HepG2 (cell line): ENCODE data around the gene SLC22A23. TPM values are rescaled to one million over a fixed set of nuclear protein-coding genes. Genes with fewer than 3 reads are reported as not detected.
A peak's percentile ranks its signal among the peaks of the same experiment; 100 is the strongest.

ENCODE experiments used
- ATF2 ChIP-seq: sonication (generic); formaldehyde crosslinking; IDR thresholded peaks from 2 replicates; pipeline ENCODE4 v1.4.0; 2020; ENCODE audit warnings: missing genetic modification reagents
- CREB3 ChIP-seq: sonication (generic); formaldehyde crosslinking; IDR thresholded peaks from 2 replicates; pipeline ENCODE4 v1.5.0; 2020; ENCODE audit warnings: missing genetic modification reagents
- KLF12 ChIP-seq: sonication (generic); formaldehyde crosslinking; IDR thresholded peaks from 2 replicates; pipeline ENCODE4 v1.4.0; 2020; ENCODE audit warnings: missing genetic modification reagents, borderline replicate concordance
- MTA3 ChIP-seq: sonication (generic); formaldehyde crosslinking; IDR thresholded peaks from 2 replicates; pipeline ENCODE4 v1.4.0; 2020; ENCODE audit warnings: missing genetic modification reagents
- NR2F1 ChIP-seq, 2 experiments: fragments of 450-650 bp in 1 of 2; formaldehyde crosslinking in 1 of 2; IDR thresholded peaks; 2 replicates each; pipeline versions ENCODE4 v1.5.0 to v1.6.1; 2016 to 2020; ENCODE audit warnings: mild to moderate bottlenecking in 1 of 2, missing compliant biosample characterization in 1 of 2, missing genetic modification reagents in 1 of 2, moderate library complexity in 1 of 2
- RERE ChIP-seq: IDR thresholded peaks from 2 replicates; pipeline ENCODE4 v1.6.1; 2016; ENCODE audit warnings: low read depth, missing genetic modification reagents, missing compliant biosample characterization
- SP2 ChIP-seq: sonication (generic); formaldehyde crosslinking; IDR thresholded peaks from 2 replicates; pipeline ENCODE4 v1.5.1; 2020; ENCODE audit warnings: mild to moderate bottlenecking, missing genetic modification reagents
- SUZ12 ChIP-seq: fragments of 150-350 bp; IDR thresholded peaks from 2 replicates; pipeline ENCODE4 v1.6.1; 2014; ENCODE audit warnings: low read depth, low read length
- XBP1 ChIP-seq: sonication (generic); formaldehyde crosslinking; IDR thresholded peaks from 2 replicates; pipeline ENCODE4 v1.5.0; 2020; ENCODE audit warnings: missing genetic modification reagents
- ZBTB42 ChIP-seq: sonication (generic); formaldehyde crosslinking; IDR thresholded peaks from 2 replicates; pipeline ENCODE4 v1.5.0; 2020; ENCODE audit warnings: mild to moderate bottlenecking, missing genetic modification reagents
- ZNF564 ChIP-seq: sonication (generic); formaldehyde crosslinking; IDR thresholded peaks from 2 replicates; pipeline ENCODE4 v1.8.1; 2023; ENCODE audit warnings: mild to moderate bottlenecking, missing genetic modification reagents
- ZNF670 ChIP-seq: sonication (generic); formaldehyde crosslinking; IDR thresholded peaks from 2 replicates; pipeline ENCODE4 v1.8.0; 2022; ENCODE audit warnings: mild to moderate bottlenecking, missing genetic modification reagents, borderline replicate concordance
- ZSCAN21 ChIP-seq: sonication (generic); formaldehyde crosslinking; IDR thresholded peaks from 2 replicates; pipeline ENCODE4 v1.8.0; 2022; ENCODE audit warnings: mild to moderate bottlenecking, missing genetic modification reagents, moderate library complexity, borderline replicate concordance
- ZSCAN5A ChIP-seq: sonication (generic); formaldehyde crosslinking; IDR thresholded peaks from 2 replicates; pipeline ENCODE4 v1.8.0; 2022; ENCODE audit warnings: mild to moderate bottlenecking, missing genetic modification reagents, borderline replicate concordance
- ZXDC ChIP-seq: sonication (generic); formaldehyde crosslinking; IDR thresholded peaks from 2 replicates; pipeline ENCODE4 v1.5.0; 2020; ENCODE audit warnings: mild to moderate bottlenecking, missing genetic modification reagents
- polyA plus RNA-seq, 8 experiments: library from polyadenylated mRNA; depleted of rRNA in 3 of 8; stranded (reverse) in 7 of 8; unstranded in 1 of 8; fragments of >200 nt; fragmentation: Illumina TruSeq in 4 of 8; extraction: Trizol in 4 of 8; gene quantifications; 2 replicates each; pipeline versions ENCODE4 v1.2.1 to v1.2.3, GENCODE V29; 2011 to 2016; ENCODE audit warnings: low read depth in 4 of 8, missing spikeins in 1 of 8, mixed read lengths in 1 of 8; ENCODE audit not compliant: insufficient read depth in 1 of 8
- total RNA-seq, 5 experiments: library from RNA; depleted of rRNA; stranded (reverse); fragments of >200 nt; fragmentation: Illumina TruSeq; extraction: Trizol; gene quantifications; 2 replicates each; pipeline ENCODE4 v1.2.3, GENCODE V29; 2016; ENCODE audit warnings: low read depth in 1 of 5

Gene SLC22A23
- total and polyA plus RNA-seq, 2 of the 13 experiments (the other 11 are each of a cell fraction or from before 2014, with no cell fraction given): 11.8 to 17.5 TPM

- TF ChIP-seq CREB3 (no peak), KLF12 (0 out of 2 replicates have a peak, but pooled peaks have one; percentile 46), ZSCAN5A (CRISPR knock-in tag) (no peak), RERE (CRISPR knock-in tag) (no peak), MTA3 (CRISPR knock-in tag) (no peak), ZNF670 (CRISPR knock-in tag) (no peak), SP2 (CRISPR knock-in tag) (no peak), ZXDC (CRISPR knock-in tag) (no peak), ZSCAN21 (no peak), ATF2 (no peak), ZNF564 (CRISPR knock-in tag) (0 out of 2 replicates have a peak, but pooled peaks have one; percentile 25), ZBTB42 (CRISPR knock-in tag) (no peak), XBP1 (CRISPR knock-in tag) (no peak), SUZ12 (no peak), NR2F1 (CRISPR knock-in tag; IDR thresholded peaks at IDR 0.05) (no peak)
Measured at GRCh38 chr6:3247255-3248146, 209.3 kb downstream of the SLC22A23 start (continued).
